MM.1S (cell line): ENCODE data around the gene KCNJ6.

ENCODE experiments used
- CTCF ChIP-seq: fragments of 300-600 bp; sonication (generic); IDR thresholded peaks from 2 replicates; pipeline ENCODE4 v1.5.1; 2016; ENCODE audit warnings: antibody characterized with exemption, low read length, mixed read lengths
- EZH2phosphoT487 ChIP-seq: fragments of 300-600 bp; sonication (generic); IDR thresholded peaks from 2 replicates; pipeline ENCODE4 v1.6.1; 2018; ENCODE audit warnings: antibody characterized with exemption, low read length

DNA sequence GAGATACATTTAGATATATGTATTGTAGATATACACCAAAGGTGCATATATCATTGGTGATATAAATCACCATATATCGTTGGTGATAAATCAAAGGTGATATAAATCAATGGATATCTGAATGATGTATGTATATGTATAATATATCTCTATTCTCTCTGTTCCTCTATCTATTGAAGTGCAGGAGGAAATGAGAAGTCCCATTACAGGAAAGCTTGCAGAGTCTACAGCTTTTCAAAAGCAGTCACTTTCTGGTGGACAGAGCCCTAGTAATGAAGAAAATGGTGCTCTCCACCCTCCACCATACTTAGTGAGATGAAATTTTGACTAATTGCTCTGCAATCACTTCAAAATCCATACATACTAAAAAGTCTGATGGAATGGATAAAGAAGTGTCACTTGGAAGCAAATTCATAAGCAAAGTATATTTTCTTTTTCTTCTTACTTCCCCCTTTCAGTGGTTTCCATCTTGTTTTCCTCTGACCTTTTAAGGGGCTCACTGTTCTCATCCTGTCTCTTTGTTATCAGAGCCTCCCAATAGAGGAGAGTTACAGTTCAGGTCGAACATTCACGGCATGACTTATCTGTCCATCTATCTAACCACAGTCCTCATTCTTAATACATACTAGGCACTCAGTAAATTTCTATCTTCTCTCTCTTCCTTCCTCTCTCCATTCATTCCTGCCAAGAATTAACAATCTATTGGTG lies 227.2 kb downstream of the KCNJ6 start:
- TF ChIP-seq CTCF (no peak), EZH2phosphoT487 (no peak)
